ENCODE measurements around the gene RSPO4.

DNA sequence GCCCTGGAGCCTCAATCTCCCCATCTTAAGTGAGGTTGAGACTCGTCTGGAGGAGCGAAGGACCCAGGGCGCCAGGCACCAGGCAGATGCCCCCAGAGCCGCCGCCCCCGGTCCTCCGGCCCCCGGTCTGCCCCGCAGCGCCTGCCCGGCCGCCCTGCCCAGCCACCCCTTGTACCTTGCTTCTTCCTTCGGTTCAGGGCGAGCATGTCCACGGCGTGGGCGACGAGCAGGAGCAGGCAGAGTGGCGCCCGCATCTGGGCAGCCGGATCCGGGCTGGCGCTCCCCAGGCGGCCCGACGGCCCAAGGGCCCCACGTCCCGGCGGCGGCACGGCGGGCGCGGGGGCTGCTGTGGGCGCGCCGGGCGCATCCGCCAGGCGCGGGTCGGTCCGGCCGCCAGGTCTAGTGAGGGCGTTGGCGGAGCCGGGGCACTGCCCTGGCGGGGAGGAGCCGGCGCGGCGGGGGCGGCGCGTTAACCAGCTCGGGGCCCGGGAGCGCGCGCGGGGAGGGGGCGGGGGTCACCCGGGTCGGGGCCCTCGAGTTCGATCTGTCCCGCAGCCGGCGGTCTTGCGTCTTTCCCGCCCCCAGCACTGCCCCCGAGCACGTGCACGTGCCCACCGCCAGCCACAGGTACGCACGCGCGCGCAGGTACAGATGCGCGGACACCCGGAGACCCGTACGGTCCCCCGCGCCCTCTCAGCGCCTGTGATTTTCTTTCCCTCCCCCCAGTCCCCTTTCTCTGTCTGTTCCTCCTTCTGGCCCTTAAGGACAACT, at the start of gene RSPO4:
- TF ChIP-seq POLR2A (IDR thresholded peaks at IDR 0.05; ENCODE audit: low read length) (no peak), GATA1 (IDR thresholded peaks at IDR 0.05; ENCODE audit: low read depth, low read length) (no peak)
